Measurements from ENCODE around the gene GAS1.
A peak's percentile ranks its signal among the peaks of the same experiment; 100 is the strongest.

GAS1 gene

DNA sequence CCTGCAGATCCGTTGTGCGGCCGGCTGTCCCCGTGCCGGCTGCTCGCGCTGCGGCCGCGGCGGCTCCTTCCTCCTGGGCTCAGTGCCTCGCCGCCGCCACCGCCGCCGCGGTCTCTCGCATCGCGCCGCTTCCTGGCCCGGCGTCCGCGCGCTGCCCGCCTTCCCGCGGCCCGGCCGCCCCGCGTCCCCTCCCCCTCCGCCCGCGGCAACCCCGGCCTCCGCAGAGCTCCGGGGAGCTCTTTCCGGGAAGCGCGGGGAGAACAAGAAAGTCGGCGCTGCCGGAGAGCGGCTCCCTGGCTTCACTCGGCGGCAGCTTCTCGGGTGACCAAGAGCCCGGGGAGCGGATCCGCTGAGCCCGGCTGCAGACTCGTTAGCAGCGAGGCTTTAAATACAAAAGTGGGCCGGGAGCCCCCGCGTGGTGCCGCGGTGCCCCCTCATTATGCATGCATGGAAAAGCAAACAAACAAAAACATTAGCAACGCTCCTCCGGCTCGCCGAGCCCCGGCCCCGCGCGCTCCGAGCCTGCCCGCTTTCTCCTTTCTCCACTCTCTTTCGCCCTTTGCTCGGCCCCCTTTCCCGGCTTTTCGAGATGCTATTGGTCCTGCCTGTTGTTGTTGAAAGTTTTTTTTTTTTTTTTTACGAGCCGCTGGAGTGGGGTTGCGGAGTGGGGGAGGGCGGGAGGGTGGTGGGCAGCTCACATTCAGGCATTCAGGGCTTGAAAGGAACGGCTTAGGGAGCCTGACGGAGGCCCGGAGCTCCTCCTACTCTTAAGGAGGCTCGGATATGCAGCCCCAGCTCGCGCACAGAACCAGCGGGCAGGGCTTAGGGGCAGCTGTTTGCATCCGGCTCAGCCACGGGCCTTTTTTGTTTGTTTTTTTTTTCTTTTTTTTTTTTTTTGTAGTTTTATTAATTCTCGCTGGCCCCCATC is at the start of gene GAS1:
Gene GAS1 (minus strand): TSS at position 361 of the 928 bp plus-strand sequence. CDS start 727 bp downstream, outside the sequence.
- peak; percentile 97 for DNase-seq

DNA sequence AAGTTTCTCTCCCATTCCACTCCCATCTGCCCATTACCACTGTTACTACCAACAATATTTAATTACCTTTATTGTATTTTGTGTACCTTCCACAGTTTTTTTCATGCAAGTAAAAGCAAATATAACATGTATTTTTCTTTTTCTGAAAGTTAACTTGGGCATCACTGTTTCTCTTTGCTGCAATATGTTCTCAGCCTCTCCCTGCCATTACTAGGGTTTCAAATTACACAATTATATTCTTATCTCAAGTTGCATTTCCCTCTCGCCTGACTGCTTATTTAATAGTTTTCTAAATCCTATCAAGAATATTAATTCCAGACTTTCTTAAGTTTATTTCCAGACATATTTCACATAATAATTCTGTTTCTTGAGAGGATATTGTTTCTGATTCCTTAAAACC is 46.9 kb upstream of the GAS1 start:
- DNase-seq = no peak

DNA sequence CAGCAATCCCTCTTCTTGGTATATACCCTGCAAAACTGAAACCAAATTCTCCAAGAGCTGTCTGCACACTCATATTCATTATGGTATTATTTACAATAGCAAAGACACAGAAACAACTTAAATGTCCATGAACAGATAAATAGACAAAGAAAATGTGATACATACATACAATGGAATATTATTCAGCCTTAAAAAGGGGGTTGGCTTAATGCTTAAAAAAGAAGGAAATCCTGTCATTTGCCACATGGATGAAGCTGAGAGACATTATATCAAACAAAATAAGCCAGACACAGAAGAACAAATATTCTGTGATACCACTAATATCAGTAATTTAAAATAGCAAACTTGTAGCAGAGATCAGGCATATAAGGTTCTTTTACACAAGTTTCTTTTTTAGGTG is 46.5 kb upstream of the GAS1 start:
- no peak for DNase-seq

GRCh38 chr9:86991077-86991476 is 43.8 kb upstream of the GAS1 start:
- no peak for DNase-seq

- DNase-seq = peak; percentile 37
Observed at GRCh38 chr9:86990290-86990689, 43.0 kb upstream of the GAS1 start.

- no peak for DNase-seq
Observed at GRCh38 chr9:86987900-86988299, 40.6 kb upstream of the GAS1 start.

GRCh38 chr9:86985132-86985647 is 37.9 kb upstream of the GAS1 start:
- DNase-seq = no peak

GRCh38 chr9:86983620-86984259 is 36.4 kb upstream of the GAS1 start:
- peak; percentile 94 for DNase-seq

GRCh38 chr9:86983249-86983619 is 35.9 kb upstream of the GAS1 start:
- peak; percentile 81 for DNase-seq

GRCh38 chr9:86980802-86981201 is 33.5 kb upstream of the GAS1 start:
- no peak for DNase-seq

- no peak for DNase-seq
Observed at GRCh38 chr9:86979657-86980056, 32.4 kb upstream of the GAS1 start.

DNA sequence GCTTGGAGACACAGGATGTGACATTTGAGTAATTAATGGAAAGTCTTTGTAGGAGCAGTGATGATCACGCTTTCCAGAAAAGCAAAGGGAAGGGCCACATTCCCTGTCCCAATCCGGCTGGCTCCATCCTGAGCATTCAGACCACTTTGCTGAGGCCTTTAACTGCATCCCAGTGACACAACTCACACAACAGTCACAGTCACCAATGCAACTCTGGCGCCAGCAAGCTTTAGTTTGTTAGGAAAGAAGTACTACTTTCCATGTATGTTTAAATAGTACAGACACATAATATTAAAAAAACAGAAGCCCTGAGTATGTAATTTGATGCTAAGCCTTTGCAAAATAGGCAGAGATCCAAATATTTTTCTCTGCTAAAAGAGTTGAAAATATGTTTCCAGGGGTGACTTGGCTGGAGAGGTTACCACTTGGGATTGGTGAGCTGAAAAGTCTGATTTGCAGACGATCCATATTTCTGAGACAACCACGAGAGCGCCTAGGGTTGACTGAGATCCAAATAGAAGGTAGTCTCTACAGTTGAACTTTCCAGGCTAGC is 31.7 kb upstream of the GAS1 start:
- peak; percentile 72 for DNase-seq

GRCh38 chr9:86978413-86978812 is 31.1 kb upstream of the GAS1 start:
- DNase-seq = peak; percentile 81

DNA sequence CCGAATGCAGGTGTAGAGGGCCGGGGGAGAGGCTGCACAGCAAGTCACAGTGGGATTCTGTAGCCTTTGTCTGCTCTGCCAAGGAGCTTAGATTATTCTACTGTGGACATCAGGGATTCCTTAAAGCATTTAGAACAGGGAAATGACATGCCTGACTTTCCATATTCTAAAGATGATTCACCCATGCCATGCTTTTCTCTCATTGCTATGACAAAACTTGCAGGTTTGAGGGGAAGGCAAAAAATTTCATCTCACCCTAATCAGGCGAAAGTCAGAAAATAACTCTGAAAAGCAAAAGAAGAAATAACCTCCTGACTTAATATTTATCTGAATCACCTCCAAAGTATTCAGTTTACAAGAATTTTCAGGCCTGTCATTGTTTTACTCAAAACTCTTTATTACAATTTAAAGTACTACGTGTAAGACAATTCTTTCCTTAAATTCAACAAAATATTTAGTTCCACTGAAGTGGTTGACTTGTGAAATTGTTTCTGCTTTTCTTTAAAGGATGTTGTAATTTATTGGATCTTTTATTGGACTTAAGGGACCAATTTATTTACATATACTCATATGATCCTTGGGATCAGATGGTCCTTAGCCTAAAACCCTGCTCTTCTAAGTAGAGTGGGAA is 30.0 kb upstream of the GAS1 start:
- DNase-seq = peak; percentile 88

DNA sequence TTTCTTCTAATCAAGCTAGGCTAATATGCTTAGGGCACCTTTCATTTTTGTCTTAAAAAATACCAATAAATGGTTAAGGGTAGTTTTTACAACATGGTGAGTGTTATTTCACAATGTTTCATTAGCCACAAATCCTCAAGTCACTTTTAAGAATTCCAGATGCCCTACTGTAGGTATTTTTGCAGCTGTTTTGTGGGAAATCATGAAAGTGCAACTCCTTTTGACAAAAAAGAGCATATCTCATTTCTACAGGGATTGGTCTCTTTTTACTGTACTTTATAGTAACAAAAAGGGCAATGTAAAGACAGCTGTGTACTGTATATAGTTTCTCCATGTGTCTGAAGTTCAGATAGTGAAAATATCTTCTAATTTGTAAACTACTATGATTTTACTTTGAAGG is 28.3 kb upstream of the GAS1 start:
- no peak for DNase-seq

GRCh38 chr9:86975036-86975435 is 27.7 kb upstream of the GAS1 start:
- peak; percentile 28 for DNase-seq

DNA sequence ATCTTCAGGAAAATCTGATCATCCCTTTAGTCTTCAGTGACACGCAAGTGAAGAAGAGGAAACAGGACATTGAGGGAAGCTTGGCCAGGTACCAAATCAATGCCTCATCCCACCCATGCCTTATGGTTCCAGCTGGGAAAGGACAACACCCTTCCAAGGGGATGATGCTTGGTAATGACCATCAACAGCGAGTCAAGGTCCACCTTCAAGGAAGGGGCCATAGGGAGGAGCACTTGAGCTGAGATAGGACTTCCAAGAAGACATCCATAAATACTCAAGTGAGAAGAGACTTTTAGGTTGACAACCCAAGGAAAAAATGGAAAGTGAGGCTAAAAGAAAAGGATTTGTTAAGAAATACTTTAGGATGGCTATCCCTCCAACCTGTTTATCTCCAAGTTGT is 27.1 kb upstream of the GAS1 start:
- DNase-seq = peak; percentile 26

DNA sequence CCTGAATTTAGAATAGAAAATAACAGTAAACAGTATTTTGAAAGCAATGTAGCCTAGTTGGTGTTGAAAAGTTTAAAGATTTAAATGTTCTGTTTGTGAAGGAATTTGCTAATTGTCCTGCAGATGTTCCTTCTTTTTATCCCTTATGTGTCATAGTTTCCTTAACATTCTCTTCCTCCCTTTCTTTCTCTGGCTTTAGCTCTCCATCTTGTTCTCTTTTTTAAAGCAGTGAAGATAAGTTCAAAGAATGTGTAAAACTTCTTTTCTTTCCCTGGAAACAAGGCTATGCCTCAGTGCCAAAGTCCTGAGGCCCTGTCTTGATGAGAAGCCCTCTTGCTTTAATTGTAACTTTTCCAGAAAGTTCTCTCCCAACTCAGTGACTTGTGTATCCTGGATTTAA is 24.4 kb upstream of the GAS1 start:
- DNase-seq = no peak

GRCh38 chr9:86968258-86968920 is 21.1 kb upstream of the GAS1 start:
- peak; percentile 66 for DNase-seq

- no peak for DNase-seq
Observed at GRCh38 chr9:86966852-86967511, 19.7 kb upstream of the GAS1 start.

DNA sequence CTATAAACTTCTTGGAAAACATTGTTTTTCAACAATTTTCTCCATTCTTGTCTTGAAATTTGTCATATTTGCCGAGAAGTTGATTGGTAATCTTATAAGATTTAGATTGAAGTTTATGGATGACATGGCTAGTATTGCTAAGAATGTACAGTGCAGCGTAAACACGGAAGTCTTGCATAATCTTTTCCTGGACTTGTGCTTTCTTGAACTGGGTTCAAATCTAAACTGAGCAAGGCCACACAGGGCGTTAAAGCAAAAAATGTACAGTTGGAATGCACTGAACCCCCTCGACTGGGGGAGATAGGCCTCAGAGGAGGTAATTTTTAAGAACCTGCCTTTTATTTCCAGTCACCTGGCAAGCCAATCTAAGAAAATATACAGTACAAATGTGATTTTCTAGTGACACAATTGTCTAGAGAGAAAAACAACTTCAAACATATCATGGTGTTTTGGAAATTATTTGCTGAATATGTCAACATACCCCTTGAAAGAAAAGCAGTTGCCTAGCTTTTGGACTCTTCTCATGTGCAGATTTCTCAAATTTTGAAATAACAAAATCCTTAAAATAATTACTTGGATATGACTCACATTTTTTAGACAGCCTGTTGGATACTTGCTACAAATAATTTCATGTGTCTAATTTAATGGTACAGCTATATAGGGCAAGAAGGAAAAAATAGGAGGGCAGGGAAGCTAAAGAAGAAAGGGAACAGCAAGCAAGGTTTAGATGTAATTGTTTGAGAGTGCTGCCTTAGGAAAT is 18.5 kb upstream of the GAS1 start:
- DNase-seq = peak; percentile 53
